HG03354 (cell line): ENCODE measurements around the gene RHBDL3.
"Not testable (repeated sequence)": the region's sequence is repeated elsewhere in the genome, so short reads cannot be mapped to it uniquely, and the experiment has no call there.

ENCODE experiments used
- ATAC-seq: cut with Tn5 transposase; IDR thresholded peaks from one replicate; pipeline ENCODE4 v1.9.1; 2021; ENCODE audit warnings: mild to moderate bottlenecking; ENCODE audit not compliant: unreplicated experiment, poor library complexity, severe bottlenecking

Gene RHBDL3

GRCh38 chr17:32318071-32318470, 52.4 kb downstream of the RHBDL3 start:
- ATAC-seq: no peak

- ATAC-seq: peak; percentile 80
These were observed 53.9 kb downstream of the RHBDL3 start for GRCh38 chr17:32319548-32319905.

- ATAC-seq: not testable (repeated sequence)
These were observed 54.4 kb downstream of the RHBDL3 start for GRCh38 chr17:32320080-32320479.

- no peak for ATAC-seq
These were observed 55.2 kb downstream of the RHBDL3 start for GRCh38 chr17:32320847-32321246.

GRCh38 chr17:32323046-32323445, 57.4 kb downstream of the RHBDL3 start:
- ATAC-seq: no peak

- no peak for ATAC-seq
These were observed 58.3 kb downstream of the RHBDL3 start for GRCh38 chr17:32323811-32324491.

GRCh38 chr17:32327911-32328310, 62.3 kb downstream of the RHBDL3 start:
- ATAC-seq: no peak

- ATAC-seq: no peak
These were observed 64.5 kb downstream of the RHBDL3 start for GRCh38 chr17:32330147-32330546.

GRCh38 chr17:32331243-32332040, 65.8 kb downstream of the RHBDL3 start:
- no peak for ATAC-seq

- ATAC-seq: no peak
These were observed 67.6 kb downstream of the RHBDL3 start for GRCh38 chr17:32333187-32333586.

GRCh38 chr17:32335046-32335445, 69.4 kb downstream of the RHBDL3 start:
- no peak for ATAC-seq

- ATAC-seq: no peak
These were observed 70.1 kb downstream of the RHBDL3 start for GRCh38 chr17:32335687-32336086.

GRCh38 chr17:32341141-32341856, 75.7 kb downstream of the RHBDL3 start:
- peak; percentile 36 for ATAC-seq

GRCh38 chr17:32341857-32342602, 76.4 kb downstream of the RHBDL3 start, which contains the start of gene C17orf75:
Gene C17orf75, minus strand, starts transcription at chr17:32342173. Its CDS starts 34 bp downstream, at chr17:32342139.
- ATAC-seq: peak; percentile 82

GRCh38 chr17:32342603-32343325, 77.1 kb downstream of the RHBDL3 start:
- no peak for ATAC-seq

GRCh38 chr17:32345951-32346600, 80.4 kb downstream of the RHBDL3 start:
- no peak for ATAC-seq

GRCh38 chr17:32348483-32348800, 82.8 kb downstream of the RHBDL3 start:
- no peak for ATAC-seq

GRCh38 chr17:32349503-32349853, 83.8 kb downstream of the RHBDL3 start:
- ATAC-seq: peak; percentile 19
